GM12801 (cell line): Measurements from ENCODE around the gene SLC45A3.

ENCODE experiments used
- TF ChIP-seq, protein P1 (sequence below): IDR thresholded peaks from one replicate; pipeline ENCODE4 v1.5.1; 2011; ENCODE audit warnings: control low read depth; ENCODE audit not compliant: insufficient read length; ENCODE audit errors: extremely low read depth

Gene SLC45A3

DNA sequence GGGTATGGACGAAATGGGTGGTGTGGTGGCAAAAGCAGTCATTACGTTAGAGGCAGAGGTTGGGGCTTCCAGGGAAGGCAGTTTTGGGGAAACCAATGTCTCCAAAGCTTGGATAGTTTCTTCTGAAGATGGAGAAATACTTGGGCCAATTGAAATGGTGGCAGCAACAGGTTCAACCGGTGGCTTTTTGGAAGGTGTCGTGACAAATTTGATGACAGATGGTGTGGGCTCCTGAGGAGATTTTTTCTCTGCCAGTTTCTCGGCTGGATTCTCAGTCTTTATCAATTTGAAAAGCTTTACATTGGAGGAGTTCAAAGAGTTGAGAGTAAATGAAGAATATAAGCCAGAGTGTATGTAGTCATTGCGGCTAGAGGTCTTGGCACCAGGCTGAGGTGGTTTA, 60.0 kb downstream of the SLC45A3 start:
- TF ChIP-seq, protein P1, sequence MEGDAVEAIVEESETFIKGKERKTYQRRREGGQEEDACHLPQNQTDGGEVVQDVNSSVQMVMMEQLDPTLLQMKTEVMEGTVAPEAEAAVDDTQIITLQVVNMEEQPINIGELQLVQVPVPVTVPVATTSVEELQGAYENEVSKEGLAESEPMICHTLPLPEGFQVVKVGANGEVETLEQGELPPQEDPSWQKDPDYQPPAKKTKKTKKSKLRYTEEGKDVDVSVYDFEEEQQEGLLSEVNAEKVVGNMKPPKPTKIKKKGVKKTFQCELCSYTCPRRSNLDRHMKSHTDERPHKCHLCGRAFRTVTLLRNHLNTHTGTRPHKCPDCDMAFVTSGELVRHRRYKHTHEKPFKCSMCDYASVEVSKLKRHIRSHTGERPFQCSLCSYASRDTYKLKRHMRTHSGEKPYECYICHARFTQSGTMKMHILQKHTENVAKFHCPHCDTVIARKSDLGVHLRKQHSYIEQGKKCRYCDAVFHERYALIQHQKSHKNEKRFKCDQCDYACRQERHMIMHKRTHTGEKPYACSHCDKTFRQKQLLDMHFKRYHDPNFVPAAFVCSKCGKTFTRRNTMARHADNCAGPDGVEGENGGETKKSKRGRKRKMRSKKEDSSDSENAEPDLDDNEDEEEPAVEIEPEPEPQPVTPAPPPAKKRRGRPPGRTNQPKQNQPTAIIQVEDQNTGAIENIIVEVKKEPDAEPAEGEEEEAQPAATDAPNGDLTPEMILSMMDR, result no peak

DNA sequence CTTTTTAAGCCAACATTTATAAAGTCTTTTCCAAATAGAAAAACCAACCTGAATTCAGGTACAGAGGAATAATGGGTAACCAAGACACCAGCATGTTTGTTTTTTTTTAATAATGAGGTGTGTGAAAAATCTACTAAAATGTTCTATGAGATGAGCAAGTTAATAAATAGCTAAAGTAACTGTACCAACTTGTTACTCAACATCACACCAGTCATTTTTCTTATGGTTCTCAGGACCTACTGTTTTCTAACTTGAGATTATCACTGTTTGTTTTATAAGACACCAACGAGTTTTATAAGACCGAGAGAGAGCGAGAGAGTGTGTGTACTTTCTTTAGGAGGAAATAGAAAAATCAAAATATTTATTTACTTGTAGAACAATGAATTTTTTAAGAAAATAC, 60.9 kb downstream of the SLC45A3 start:
- TF ChIP-seq, protein P1, result no peak

DNA sequence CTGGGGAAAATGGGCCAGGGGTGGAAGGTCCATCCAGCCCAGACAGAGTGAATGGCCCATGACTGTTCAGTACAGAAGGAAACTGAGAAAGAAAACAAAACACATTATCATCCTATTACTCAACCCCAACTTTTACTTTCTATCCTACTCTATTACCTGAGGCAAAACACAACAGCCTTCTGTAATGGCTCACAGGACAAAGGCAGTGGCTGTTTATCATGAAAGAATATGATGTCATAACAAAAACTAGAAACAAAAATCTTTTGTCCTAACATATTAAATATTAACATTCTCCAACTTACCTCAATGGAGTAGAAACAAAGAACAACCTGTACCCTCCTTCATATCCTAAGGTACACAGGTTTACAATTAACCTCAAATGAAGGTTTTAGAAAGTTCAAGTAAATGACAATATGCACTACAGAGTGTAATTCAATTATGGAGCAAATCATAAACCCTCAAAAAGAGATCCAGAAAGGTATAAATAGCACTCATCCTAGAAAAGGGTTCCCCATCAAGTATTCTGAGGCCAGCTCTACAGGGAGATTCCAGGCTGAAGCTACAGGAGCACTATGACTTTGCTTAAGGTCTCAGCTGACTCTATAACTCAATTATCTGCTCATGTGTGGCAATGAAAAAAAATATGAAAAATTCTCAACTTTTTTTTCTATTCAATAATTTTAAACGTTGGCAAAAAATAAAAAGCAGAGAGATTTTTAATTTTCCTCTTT, 63.6 kb downstream of the SLC45A3 start:
- TF ChIP-seq, protein P1, result no peak

DNA sequence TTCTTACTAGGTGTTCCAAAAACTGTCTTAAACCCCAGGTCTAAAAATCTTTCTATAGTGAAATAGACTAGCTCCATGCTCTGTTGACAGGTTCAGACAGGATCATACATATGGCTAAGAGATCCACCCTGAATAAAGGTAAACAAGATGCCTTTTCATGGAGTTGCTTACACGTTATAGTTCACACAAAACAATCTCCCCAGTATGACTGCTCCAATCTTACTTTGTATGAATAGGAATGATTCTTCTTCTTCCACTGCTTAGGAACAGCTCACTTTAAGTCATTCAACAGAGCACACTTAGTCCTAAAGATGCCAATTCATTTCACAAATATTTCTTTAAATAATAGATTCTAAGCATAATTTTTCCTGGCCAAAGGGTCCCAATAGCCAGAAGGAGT, 64.5 kb downstream of the SLC45A3 start:
- TF ChIP-seq, protein P1, result no peak

DNA sequence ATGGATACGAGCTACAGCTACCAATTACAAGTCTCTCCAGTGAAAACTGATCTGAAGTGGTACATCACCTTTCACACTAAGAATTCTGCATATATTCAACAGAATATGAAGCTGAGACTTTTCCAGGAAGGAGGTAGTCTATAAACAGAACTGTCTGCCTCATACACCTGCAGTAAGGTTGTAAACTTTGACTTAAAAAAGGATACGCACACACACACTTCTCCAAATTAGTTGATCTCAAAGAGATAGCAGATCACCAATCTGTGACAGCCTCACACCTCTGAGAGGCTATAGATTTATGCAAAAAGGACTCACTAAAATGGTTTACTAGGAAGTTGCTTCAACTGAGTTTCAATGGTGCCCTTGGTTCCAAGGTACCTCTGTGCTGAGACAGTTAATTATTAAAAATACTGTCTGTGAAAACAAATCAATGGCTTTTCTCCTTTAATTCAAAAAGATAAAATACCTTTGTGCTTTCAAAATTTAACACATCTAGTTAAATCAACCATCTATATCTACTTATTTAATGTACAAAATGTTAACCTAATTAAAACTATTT, 66.4 kb downstream of the SLC45A3 start:
- TF ChIP-seq, protein P1, result no peak

DNA sequence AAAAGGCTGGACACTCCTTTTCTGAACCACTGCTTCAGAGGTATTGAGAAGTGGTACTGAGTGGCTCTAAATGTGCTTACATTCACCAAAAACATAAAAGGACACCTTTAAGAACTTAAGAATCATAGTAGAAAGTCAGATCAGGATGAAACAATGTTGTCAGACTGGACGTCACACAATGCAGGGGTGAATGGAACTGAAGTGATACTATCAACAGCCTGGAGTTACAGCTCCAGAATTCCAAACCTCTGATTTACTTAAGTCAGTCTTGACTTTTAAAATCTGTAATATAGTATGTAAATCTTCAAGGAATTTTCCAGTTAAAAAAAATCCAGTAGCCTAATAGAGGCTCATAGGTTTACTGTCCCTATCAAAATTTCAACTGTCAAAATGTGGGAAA, 67.8 kb downstream of the SLC45A3 start:
- TF ChIP-seq, protein P1, result no peak

DNA sequence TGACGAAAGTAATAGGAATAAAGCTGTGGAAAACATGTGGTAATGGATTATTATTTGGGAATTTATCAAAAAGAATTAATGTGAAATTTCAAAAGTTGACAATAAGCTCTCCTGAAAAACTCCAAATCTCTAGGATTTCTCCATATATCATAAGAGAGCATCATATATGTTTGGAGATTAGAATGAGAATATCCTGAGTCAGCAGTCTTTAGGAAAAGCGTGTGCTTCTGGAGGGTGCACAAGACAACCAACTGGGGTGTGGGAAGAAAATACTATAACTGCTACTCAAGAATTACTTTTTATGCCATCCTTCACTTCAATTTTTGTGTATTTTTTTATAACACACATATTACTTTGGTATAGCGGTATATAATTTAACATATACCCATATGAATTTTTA, 68.2 kb downstream of the SLC45A3 start:
- TF ChIP-seq, protein P1, result no peak
